Loucy (cell line): Measurements from ENCODE around the gene BTBD9.

Experiments
- H2AFZ ChIP-seq: fragments of 200-600 bp; sonication (generic); 2 replicates; pipeline ENCODE4 v1.6.0; 2016; ENCODE audit warnings: antibody characterized with exemption, mild to moderate bottlenecking, low read length, moderate library complexity
- H3F3A ChIP-seq: fragments of 200-600 bp; 2 replicates; pipeline ENCODE4 v1.6.0; 2016; ENCODE audit warnings: antibody characterized with exemption, low read depth, mild to moderate bottlenecking
- H3K27me3 ChIP-seq: fragments of 200-600 bp; sonication (generic); 2 replicates; pipeline ENCODE4 v1.6.1; 2014; ENCODE audit warnings: low read length, mild to moderate bottlenecking; ENCODE audit not compliant: insufficient read depth, poor library complexity, severe bottlenecking
- H3K36me3 ChIP-seq: fragments of 200-600 bp; sonication (generic); 2 replicates; pipeline ENCODE4 v1.6.1; 2016; ENCODE audit warnings: low read length; ENCODE audit not compliant: insufficient read depth
- H3K4me1 ChIP-seq: fragments of 200-600 bp; sonication (generic); 2 replicates; pipeline ENCODE4 v1.5.1; 2014; ENCODE audit warnings: low read length, mild to moderate bottlenecking; ENCODE audit not compliant: insufficient read depth, poor library complexity, severe bottlenecking
- H3K4me2 ChIP-seq: fragments of 200-600 bp; sonication (generic); 2 replicates; pipeline ENCODE4 v1.6.0; 2014; ENCODE audit warnings: antibody characterized with exemption, low read length, low read depth, mild to moderate bottlenecking; ENCODE audit not compliant: poor library complexity, severe bottlenecking
- H3K4me3 ChIP-seq: fragments of 200-600 bp; sonication (generic); 2 replicates; pipeline ENCODE4 v1.5.1; 2014; ENCODE audit warnings: low read length, mild to moderate bottlenecking, mixed read lengths; ENCODE audit not compliant: poor library complexity, severe bottlenecking
- H3K79me2 ChIP-seq: fragments of 200-600 bp; sonication (generic); 2 replicates; pipeline ENCODE4 v1.6.1; 2014; ENCODE audit warnings: low read length; ENCODE audit not compliant: insufficient read depth
- H3K9ac ChIP-seq: fragments of 200-600 bp; sonication (generic); 2 replicates; pipeline ENCODE4 v1.6.0; 2014; ENCODE audit warnings: mild to moderate bottlenecking, low read depth, low read length, moderate library complexity; ENCODE audit not compliant: poor library complexity, severe bottlenecking
- H3K9me2 ChIP-seq: fragments of 200-600 bp; sonication (generic); replicated peaks from 2 replicates; pipeline ENCODE4 v1.6.1; 2016; ENCODE audit warnings: low read depth, low read length, mixed read lengths
- H3K9me3 ChIP-seq: fragments of 200-600 bp; sonication (generic); 2 replicates; pipeline ENCODE4 v1.6.1; 2014; ENCODE audit warnings: mild to moderate bottlenecking, antibody characterized with exemption, low read length, low read depth; ENCODE audit not compliant: insufficient read depth
- H4K20me1 ChIP-seq: fragments of 200-600 bp; sonication (generic); 2 replicates; pipeline ENCODE4 v1.6.0; 2014; ENCODE audit warnings: antibody characterized with exemption, low read length, mild to moderate bottlenecking; ENCODE audit not compliant: insufficient read depth, poor library complexity, severe bottlenecking
- CTCF ChIP-seq: fragments of 200-600 bp; sonication (generic); conservative IDR thresholded peaks from 2 replicates; pipeline ENCODE4 v1.5.1; 2014; ENCODE audit warnings: mild to moderate bottlenecking, antibody characterized with exemption, low read length
- EZH2phosphoT487 ChIP-seq: fragments of 200-600 bp; IDR thresholded peaks from 2 replicates; pipeline ENCODE4 v1.6.1; 2018; ENCODE audit warnings: antibody characterized with exemption, mild to moderate bottlenecking, moderate library complexity, borderline replicate concordance

The BTBD9 gene

GRCh38 chr6:38316099-38316868 lies 323.4 kb downstream of the BTBD9 start:
- Histone ChIP-seq H3K79me2 (no peaks in the 10 kb centered on the region), H3F3A (no peaks in the 10 kb centered on the region), H3K4me1 (peaks cover 6% of the 10 kb centered on the region), H3K4me2 (no peak overlapping the region), H3K9me2 (no peaks in the 10 kb centered on the region), H3K9ac (no peak overlapping the region), H2AFZ (no peak overlapping the region), H3K4me3 (no peak overlapping the region), H3K9me3 (no peaks in the 10 kb centered on the region), H4K20me1 (no peaks in the 10 kb centered on the region), H3K27me3 (no peaks in the 10 kb centered on the region), H3K36me3 (no peaks in the 10 kb centered on the region)
- TF ChIP-seq EZH2phosphoT487 (no peak), CTCF (no peak)

GRCh38 chr6:38311201-38311600 lies 328.5 kb downstream of the BTBD9 start:
- no peaks in the 10 kb centered on the region for H3K79me2 ChIP-seq
- H2AFZ ChIP-seq, result no peak overlapping the region
- no peak for TF ChIP-seq CTCF
- no peak for TF ChIP-seq EZH2phosphoT487
- H3F3A ChIP-seq, result peaks cover 19% of the 10 kb centered on the region
- no peaks in the 10 kb centered on the region for H4K20me1 ChIP-seq
- H3K9me2 ChIP-seq, result no peaks in the 10 kb centered on the region
- no peaks in the 10 kb centered on the region for H3K9me3 ChIP-seq
- peaks cover 36% of the 10 kb centered on the region for H3K4me1 ChIP-seq
- no peak overlapping the region for H3K9ac ChIP-seq
- H3K36me3 ChIP-seq, result no peaks in the 10 kb centered on the region
- no peak overlapping the region for H3K4me3 ChIP-seq
- H3K27me3 ChIP-seq, result no peaks in the 10 kb centered on the region
- no peak overlapping the region for H3K4me2 ChIP-seq

- no peaks in the 10 kb centered on the region for H4K20me1 ChIP-seq
- no peak for TF ChIP-seq EZH2phosphoT487
- TF ChIP-seq CTCF, result no peak
- H3K4me2 ChIP-seq, result no peak overlapping the region
- peaks cover 44% of the 10 kb centered on the region for H3K4me1 ChIP-seq
- no peak overlapping the region for H3K9ac ChIP-seq
- no peaks in the 10 kb centered on the region for H3K9me3 ChIP-seq
- no peak overlapping the region for H3K4me3 ChIP-seq
- no peak overlapping the region for H2AFZ ChIP-seq
- no peaks in the 10 kb centered on the region for H3K36me3 ChIP-seq
- H3K27me3 ChIP-seq, result no peaks in the 10 kb centered on the region
- H3K9me2 ChIP-seq, result no peaks in the 10 kb centered on the region
- H3F3A ChIP-seq, result peaks cover 26% of the 10 kb centered on the region
- no peaks in the 10 kb centered on the region for H3K79me2 ChIP-seq
Observed at GRCh38 chr6:38310061-38310460, 329.7 kb downstream of the BTBD9 start.
